Left lung (tissue), 10 donors: ENCODE measurements around the gene ZNF239. TPM values are rescaled to one million over a fixed set of nuclear protein-coding genes. Genes with fewer than 3 reads are reported as not detected.

Experiments
- ATAC-seq: fragments of 200-7000 bp; cut with Tn5 transposase; one replicate; pipeline ENCODE4 v1.9.1; 2020; ENCODE audit warnings: moderate library complexity
- DNase-seq, 4 donors: peaks; one replicate each; pipeline ENCODE4 v3.0.0-alpha.2; 2013 to 2020
- H3K27ac ChIP-seq, 2 donors: fragments of 200-600 bp; sonication (generic) in 1 of 2; one replicate each; pipeline versions ENCODE4 v1.5.0 to v1.8.0; 2020 to 2021
- H3K27me3 ChIP-seq, 2 donors: fragments of 200-600 bp; sonication (generic) in 1 of 2; one replicate each; pipeline versions ENCODE4 v1.5.0 to v1.8.0; 2020 to 2021
- H3K36me3 ChIP-seq, 2 donors: fragments of 200-600 bp; sonication (generic) in 1 of 2; one replicate each; pipeline versions ENCODE4 v1.5.0 to v1.8.0; 2020 to 2021
- H3K4me1 ChIP-seq, 2 donors: fragments of 200-600 bp; one replicate each; pipeline ENCODE4 v1.8.0; 2021
- H3K4me3 ChIP-seq, 2 donors: fragments of 200-600 bp; sonication (generic) in 1 of 2; one replicate each; pipeline versions ENCODE4 v1.5.0 to v1.8.0; 2020 to 2021; ENCODE audit warnings: mild to moderate bottlenecking in 1 of 2
- H3K9me3 ChIP-seq, 2 donors: fragments of 200-600 bp; sonication (generic) in 1 of 2; one replicate each; pipeline versions ENCODE4 v1.5.0 to v1.8.0; 2020 to 2021
- intact Hi-C, 2 donors: fragments of 100-400 bp; cut with DNase I; formaldehyde crosslinking; loops; one replicate each; pipeline versions ENCODE4 v1.11.2 to v1.14.2; 2022
- polyA plus RNA-seq, 6 donors: library from polyadenylated mRNA; unstranded; fragments of 120-200 nt; gene quantifications; one replicate each; pipeline ENCODE4 v1.2.1, GENCODE V29; 2013; ENCODE audit not compliant: insufficient read length in 6 of 6
- total RNA-seq, 2 donors: library from RNA; stranded (reverse); fragmentation: NEBNext Ultra II Directional; extraction: Animal tissue kit (Norgen Biotek cat#: 25700); gene quantifications; one replicate each; pipeline ENCODE4 v1.2.1, GENCODE V29; 2021
- TF ChIP-seq, protein P1 (sequence below), 2 donors: fragments of 200-600 bp; sonication (generic) in 1 of 2; IDR thresholded peaks; one replicate each; pipeline versions ENCODE4 v1.5.0 to v1.8.0; 2021; ENCODE audit warnings: antibody characterized with exemption in 2 of 2
- donor health status: DM: no; HTN: yes; CAD: no.
- donor health status: DM: no; HTN: no; CAD: no.

Gene ZNF239
- total and polyA plus RNA-seq, 8 donors, result 2.3 to 11.2 (median 10.2) TPM

DNA sequence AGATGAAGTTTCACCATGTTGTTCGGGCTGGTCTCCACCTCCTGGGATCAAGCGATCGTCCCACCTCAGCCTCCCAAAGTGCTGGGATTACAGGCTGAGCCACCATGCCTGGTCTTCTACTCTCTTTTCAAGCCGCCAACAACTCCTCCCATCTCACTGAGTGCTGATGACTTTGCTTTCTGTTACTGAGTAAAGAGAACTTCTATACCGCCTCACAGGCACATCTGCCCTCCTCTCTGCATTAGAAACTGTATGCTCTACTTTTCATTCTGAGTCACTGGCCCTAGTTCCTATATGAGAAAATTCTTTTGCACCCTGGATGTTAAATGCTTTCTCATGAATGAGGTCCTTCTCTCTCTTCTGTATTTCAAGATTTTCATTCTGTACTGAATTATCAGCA, 2.2 kb upstream of the ZNF239 start:
- DNase-seq (no peak), ATAC-seq (no peak)
- Histone ChIP-seq H3K27me3 (peaks cover 0 to 19% of the 10 kb centered on the region in 2 donors), H3K4me1 (peaks cover 0 to 15% of the 10 kb centered on the region in 2 donors), H3K36me3 (no peaks in the 10 kb centered on the region), H3K4me3 (no peak overlapping the region), H3K9me3 (peaks cover 0 to 3% of the 10 kb centered on the region in 2 donors), H3K27ac (no peak overlapping the region)
- TF ChIP-seq, protein P1, sequence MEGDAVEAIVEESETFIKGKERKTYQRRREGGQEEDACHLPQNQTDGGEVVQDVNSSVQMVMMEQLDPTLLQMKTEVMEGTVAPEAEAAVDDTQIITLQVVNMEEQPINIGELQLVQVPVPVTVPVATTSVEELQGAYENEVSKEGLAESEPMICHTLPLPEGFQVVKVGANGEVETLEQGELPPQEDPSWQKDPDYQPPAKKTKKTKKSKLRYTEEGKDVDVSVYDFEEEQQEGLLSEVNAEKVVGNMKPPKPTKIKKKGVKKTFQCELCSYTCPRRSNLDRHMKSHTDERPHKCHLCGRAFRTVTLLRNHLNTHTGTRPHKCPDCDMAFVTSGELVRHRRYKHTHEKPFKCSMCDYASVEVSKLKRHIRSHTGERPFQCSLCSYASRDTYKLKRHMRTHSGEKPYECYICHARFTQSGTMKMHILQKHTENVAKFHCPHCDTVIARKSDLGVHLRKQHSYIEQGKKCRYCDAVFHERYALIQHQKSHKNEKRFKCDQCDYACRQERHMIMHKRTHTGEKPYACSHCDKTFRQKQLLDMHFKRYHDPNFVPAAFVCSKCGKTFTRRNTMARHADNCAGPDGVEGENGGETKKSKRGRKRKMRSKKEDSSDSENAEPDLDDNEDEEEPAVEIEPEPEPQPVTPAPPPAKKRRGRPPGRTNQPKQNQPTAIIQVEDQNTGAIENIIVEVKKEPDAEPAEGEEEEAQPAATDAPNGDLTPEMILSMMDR (IDR thresholded peaks at IDR 0.05), result no peak
- intact Hi-C loops, result no loop called here

GRCh38 chr10:43576062-43576461, 1.6 kb upstream of the ZNF239 start:
- TF ChIP-seq, protein P1 (IDR thresholded peaks at IDR 0.05), result no peak
- Histone ChIP-seq H3K4me3 (no peak overlapping the region), H3K27me3 (peaks cover 0 to 15% of the 10 kb centered on the region in 2 donors), H3K4me1 (peaks cover 0 to 15% of the 10 kb centered on the region in 2 donors), H3K27ac (no peak overlapping the region), H3K9me3 (peaks cover 0 to 3% of the 10 kb centered on the region in 2 donors), H3K36me3 (no peaks in the 10 kb centered on the region)
- ATAC-seq (no peak), DNase-seq (no peak)
- intact Hi-C loops, result no loop called here

GRCh38 chr10:43574906-43575305, 490 bp upstream of the ZNF239 start:
- peaks cover 0 to 15% of the 10 kb centered on the region in 2 donors for H3K27me3 ChIP-seq
- H3K4me1 ChIP-seq, result peaks cover 0 to 15% of the 10 kb centered on the region in 2 donors
- TF ChIP-seq, protein P1 (IDR thresholded peaks at IDR 0.05), result no peak
- peak overlapping the region; percentile 48 to 54 for H3K4me3 ChIP-seq
- no peaks in the 10 kb centered on the region for H3K36me3 ChIP-seq
- no peak overlapping the region for H3K27ac ChIP-seq
- ATAC-seq (no peak), DNase-seq (no peak)
- peaks cover 0 to 3% of the 10 kb centered on the region in 2 donors for H3K9me3 ChIP-seq
- intact Hi-C loops, result no loop called here

DNA sequence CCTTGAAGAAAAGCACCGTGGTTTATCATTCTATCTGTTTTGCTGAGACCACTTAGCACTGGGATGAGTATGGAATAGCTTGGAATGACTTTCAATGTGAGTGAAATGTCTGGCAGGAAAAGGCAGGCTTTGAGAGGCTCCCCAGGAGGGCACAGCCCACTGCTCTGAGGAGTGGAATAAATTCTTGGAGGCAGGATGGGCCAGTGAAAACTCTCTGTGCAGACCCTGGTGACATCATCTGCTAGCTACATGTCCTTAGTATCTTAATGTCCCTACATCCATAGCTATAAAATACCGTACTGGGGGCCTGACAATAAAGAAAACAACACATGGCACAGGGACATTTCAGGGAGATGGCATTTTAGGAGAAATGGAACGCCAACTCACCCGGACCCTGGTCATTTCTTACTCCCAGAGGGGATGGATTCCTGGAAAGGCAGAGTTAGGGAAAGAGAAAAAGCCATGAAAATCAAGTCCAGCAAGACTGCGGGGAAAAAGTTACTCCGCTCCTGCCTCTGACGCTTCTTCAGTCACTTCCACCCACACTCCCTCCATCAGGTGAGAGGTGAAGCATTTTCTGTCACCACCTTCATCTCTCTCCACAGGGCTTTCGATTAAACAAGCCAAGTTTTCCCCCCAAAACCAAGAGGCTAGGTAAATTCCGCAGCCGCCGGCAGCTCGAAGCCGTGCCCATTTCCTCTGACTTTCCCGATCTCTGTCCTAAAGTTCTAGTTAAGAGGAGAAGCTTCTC, 991 bp downstream of the ZNF239 start:
- peak overlapping the region in 1 of 2 donors; percentile 57 for H3K27ac ChIP-seq
- intact Hi-C loops, result no loop called here
- TF ChIP-seq, protein P1 (IDR thresholded peaks at IDR 0.05), result no peak

GRCh38 chr10:43570971-43571370, 3.4 kb downstream of the ZNF239 start:
- Histone ChIP-seq H3K36me3 (peaks cover 0 to 17% of the 10 kb centered on the region in 2 donors), H3K4me1 (peaks cover 0 to 15% of the 10 kb centered on the region in 2 donors), H3K27me3 (peaks cover 0 to 15% of the 10 kb centered on the region in 2 donors), H3K27ac (no peak overlapping the region), H3K4me3 (no peak overlapping the region), H3K9me3 (peaks cover 0 to 5% of the 10 kb centered on the region in 2 donors)
- TF ChIP-seq, protein P1 (IDR thresholded peaks at IDR 0.05), result no peak
- no peak for ATAC-seq
- intact Hi-C loops, result no loop called here
- no peak for DNase-seq

More for the DNA sequence above, 991 bp downstream of the ZNF239 start:
- Histone ChIP-seq H3K27me3 (peaks cover 0 to 15% of the 10 kb centered on the region in 2 donors), H3K9me3 (peaks cover 0 to 3% of the 10 kb centered on the region in 2 donors), H3K36me3 (no peaks in the 10 kb centered on the region), H3K4me1 (peaks cover 0 to 15% of the 10 kb centered on the region in 2 donors), H3K4me3 (peak overlapping the region; percentile 48 to 54)
- DNase-seq (no peak), ATAC-seq (no peak)
